Head of caudate nucleus (tissue), 42 donors: ENCODE measurements around the gene MYO5A.
"Not testable (repeated sequence)": the region's sequence is repeated elsewhere in the genome, so short reads cannot be mapped to it uniquely, and the experiment has no call there.

Experiments used
- DNase-seq, 42 donors: peaks; one replicate each; pipeline versions ENCODE4 v3.0.0 to v3.0.0-alpha.2; 2020 to 2021; ENCODE audit warnings: mixed read lengths in 7 of 42
- intact Hi-C: fragments of 100-400 bp; cut with DNase I; formaldehyde crosslinking; loops from one replicate; pipeline ENCODE4 v1.15.0; 2022

The MYO5A gene

GRCh38 chr15:52440946-52441345, 87.7 kb downstream of the MYO5A start:
- no peak for DNase-seq
- intact Hi-C loops, result no loop called here

- DNase-seq, result peak in 7 of 42 donors; percentile 10 to 69 (median 43)
- intact Hi-C loops, result no loop called here
Observed at GRCh38 chr15:52440414-52440813, 88.3 kb downstream of the MYO5A start.

- intact Hi-C loops, result no loop called here
- no peak for DNase-seq
Observed at GRCh38 chr15:52439470-52439869, 89.2 kb downstream of the MYO5A start.

GRCh38 chr15:52439042-52439441, 89.6 kb downstream of the MYO5A start:
- intact Hi-C loops, DNase-seq: not testable (repeated sequence)

GRCh38 chr15:52438047-52438446, 90.6 kb downstream of the MYO5A start:
- intact Hi-C loops, result no loop called here
- peak in 3 of 42 donors; percentile 9 to 43 (median 25) for DNase-seq

- no peak for DNase-seq
- intact Hi-C loops, result no loop called here
Observed at GRCh38 chr15:52437646-52438045, 91.0 kb downstream of the MYO5A start.

GRCh38 chr15:52436981-52437380, 91.7 kb downstream of the MYO5A start:
- intact Hi-C loops, result no loop called here
- no peak for DNase-seq

GRCh38 chr15:52434885-52435284, 93.8 kb downstream of the MYO5A start:
- no peak for DNase-seq
- intact Hi-C loops, result no loop called here

- DNase-seq, result no peak
- intact Hi-C loops, result no loop called here
Observed at GRCh38 chr15:52428297-52428696, 100.4 kb downstream of the MYO5A start.

- DNase-seq, result no peak
- intact Hi-C loops, result no loop called here
Observed at GRCh38 chr15:52427804-52428203, 100.9 kb downstream of the MYO5A start.

- no peak for DNase-seq
- intact Hi-C loops, result no loop called here
Observed at GRCh38 chr15:52424856-52425431, 103.7 kb downstream of the MYO5A start.

- no peak for DNase-seq
- intact Hi-C loops, result no loop called here
Observed at GRCh38 chr15:52423852-52424251, 104.8 kb downstream of the MYO5A start.

GRCh38 chr15:52422001-52422400, 106.7 kb downstream of the MYO5A start:
- no peak for DNase-seq

GRCh38 chr15:52421029-52421428, 107.7 kb downstream of the MYO5A start:
- intact Hi-C loops, result no loop called here
- no peak for DNase-seq

More at GRCh38 chr15:52422001-52422400, 106.7 kb downstream of the MYO5A start:
- intact Hi-C loops, result no loop called here

- no peak for DNase-seq
- intact Hi-C loops, result no loop called here
Observed at GRCh38 chr15:52419494-52419893, 109.2 kb downstream of the MYO5A start.

GRCh38 chr15:52417957-52418356, 110.7 kb downstream of the MYO5A start:
- DNase-seq, result no peak
- intact Hi-C loops, result no loop called here

- DNase-seq, result no peak
- intact Hi-C loops, result no loop called here
Observed at GRCh38 chr15:52417521-52417920, 111.2 kb downstream of the MYO5A start.

- intact Hi-C loops, DNase-seq: not testable (repeated sequence)
Observed at GRCh38 chr15:52416566-52416965, 112.1 kb downstream of the MYO5A start.

- intact Hi-C loops, result no loop called here
- DNase-seq, result no peak
Observed at GRCh38 chr15:52415628-52416027, 113.1 kb downstream of the MYO5A start.

GRCh38 chr15:52414936-52415335, 113.7 kb downstream of the MYO5A start:
- intact Hi-C loops, result no loop called here
- no peak for DNase-seq

GRCh38 chr15:52408823-52409222, 119.9 kb downstream of the MYO5A start:
- intact Hi-C loops, result no loop called here
- DNase-seq, result no peak

- no peak for DNase-seq
- intact Hi-C loops, result no loop called here
Observed at GRCh38 chr15:52407374-52407773, 121.3 kb downstream of the MYO5A start.
